NB4 (cell line): ENCODE measurements around the gene RPAP2.

ENCODE experiments used
- MYC ChIP-seq: IDR thresholded peaks from 2 replicates; pipeline ENCODE4 v1.6.1; 2011; ENCODE audit warnings: low read depth, low read length
- POLR2A ChIP-seq: IDR thresholded peaks from 2 replicates; pipeline ENCODE4 v1.6.1; 2011; ENCODE audit warnings: mild to moderate bottlenecking; ENCODE audit not compliant: insufficient read length; ENCODE audit errors: extremely low read depth
- TF ChIP-seq, protein P1 (sequence below): IDR thresholded peaks from one replicate; pipeline ENCODE4 v1.5.1; 2012; ENCODE audit warnings: low read depth, low read length
- TF ChIP-seq, protein P2 (sequence below): IDR thresholded peaks from 2 replicates; pipeline ENCODE4 v1.6.1; 2011; ENCODE audit warnings: low read depth, low read length

DNA sequence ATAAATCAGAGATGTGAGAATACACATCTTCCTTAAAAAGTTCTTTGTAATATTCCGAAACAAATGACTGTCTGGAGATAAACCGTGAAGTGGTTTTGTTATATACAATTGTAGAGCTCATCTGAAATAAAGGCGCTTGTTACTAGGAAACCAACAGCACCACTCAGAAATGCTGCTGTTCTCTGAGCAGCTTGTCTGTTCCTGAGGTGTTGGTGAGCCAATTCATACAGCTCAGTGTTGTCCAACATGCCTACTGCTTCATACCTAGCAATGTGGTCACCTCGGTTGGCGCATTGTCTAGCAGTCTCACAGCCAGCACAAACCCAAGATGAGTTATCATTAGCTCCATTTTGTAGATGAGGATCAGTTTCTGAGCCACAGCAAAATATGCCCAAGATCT, 143.5 kb downstream of the RPAP2 start:
- TF ChIP-seq, protein P1, sequence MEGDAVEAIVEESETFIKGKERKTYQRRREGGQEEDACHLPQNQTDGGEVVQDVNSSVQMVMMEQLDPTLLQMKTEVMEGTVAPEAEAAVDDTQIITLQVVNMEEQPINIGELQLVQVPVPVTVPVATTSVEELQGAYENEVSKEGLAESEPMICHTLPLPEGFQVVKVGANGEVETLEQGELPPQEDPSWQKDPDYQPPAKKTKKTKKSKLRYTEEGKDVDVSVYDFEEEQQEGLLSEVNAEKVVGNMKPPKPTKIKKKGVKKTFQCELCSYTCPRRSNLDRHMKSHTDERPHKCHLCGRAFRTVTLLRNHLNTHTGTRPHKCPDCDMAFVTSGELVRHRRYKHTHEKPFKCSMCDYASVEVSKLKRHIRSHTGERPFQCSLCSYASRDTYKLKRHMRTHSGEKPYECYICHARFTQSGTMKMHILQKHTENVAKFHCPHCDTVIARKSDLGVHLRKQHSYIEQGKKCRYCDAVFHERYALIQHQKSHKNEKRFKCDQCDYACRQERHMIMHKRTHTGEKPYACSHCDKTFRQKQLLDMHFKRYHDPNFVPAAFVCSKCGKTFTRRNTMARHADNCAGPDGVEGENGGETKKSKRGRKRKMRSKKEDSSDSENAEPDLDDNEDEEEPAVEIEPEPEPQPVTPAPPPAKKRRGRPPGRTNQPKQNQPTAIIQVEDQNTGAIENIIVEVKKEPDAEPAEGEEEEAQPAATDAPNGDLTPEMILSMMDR: no peak
- no peak for TF ChIP-seq POLR2A
- TF ChIP-seq MYC: no peak
- TF ChIP-seq, protein P2, sequence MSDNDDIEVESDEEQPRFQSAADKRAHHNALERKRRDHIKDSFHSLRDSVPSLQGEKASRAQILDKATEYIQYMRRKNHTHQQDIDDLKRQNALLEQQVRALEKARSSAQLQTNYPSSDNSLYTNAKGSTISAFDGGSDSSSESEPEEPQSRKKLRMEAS: no peak
